Activated CD4-positive, alpha-beta memory T cell treated with anti-CD3 and anti-CD28 coated beads for 36 hours (primary cell): ENCODE measurements around the gene GPR157. TPM values are rescaled to one million over a fixed set of nuclear protein-coding genes. Genes with fewer than 3 reads are reported as not detected.
A peak's percentile ranks its signal among the peaks of the same experiment; 100 is the strongest.

Experiments
- CTCF ChIA-PET: fragments of 350-600 bp; sonication (Branson Sonifier 250); formaldehyde crosslinking; loops from one replicate; lab custom pipeline; 2021; ENCODE audit warnings: antibody characterized with exemption, inconsistent platforms; lab: Charles Lee
- POLR2A ChIA-PET: fragments of 350-600 bp; sonication (Branson Sonifier 250); formaldehyde crosslinking; loops from one replicate; lab custom pipeline; 2021; ENCODE audit warnings: antibody characterized with exemption; lab: Charles Lee
- DNase-seq: peaks from one replicate; pipeline ENCODE4 v3.0.0-alpha.2; 2020
- H3K27ac Mint-ChIP-seq: one replicate; pipeline ENCODE4 v1.8.0; 2021; ENCODE audit warnings: mixed read lengths
- H3K27me3 Mint-ChIP-seq: one replicate; pipeline ENCODE4 v1.8.0; 2021; ENCODE audit warnings: mixed read lengths
- H3K36me3 Mint-ChIP-seq: one replicate; pipeline ENCODE4 v1.8.0; 2021; ENCODE audit warnings: mixed read lengths
- H3K4me1 Mint-ChIP-seq: one replicate; pipeline ENCODE4 v1.8.0; 2021; ENCODE audit warnings: low read depth, mixed read lengths
- H3K4me3 Mint-ChIP-seq: one replicate; pipeline ENCODE4 v1.8.0; 2021; ENCODE audit warnings: mild to moderate bottlenecking, mixed read lengths
- H3K9me3 Mint-ChIP-seq: one replicate; pipeline ENCODE4 v1.8.0; 2021; ENCODE audit warnings: mixed read lengths
- intact Hi-C: fragments of 100-400 bp; cut with micrococcal nuclease; formaldehyde crosslinking; loops from one replicate; pipeline ENCODE4 v1.15.1; 2023
- total RNA-seq, 2 experiments: library from RNA; stranded (reverse); gene quantifications; one replicate each; pipeline ENCODE4 v1.2.3, GENCODE V29; 2021

The GPR157 gene
- total RNA-seq, 2 experiments from 2014 or later = 3.5 to 3.9 TPM

GRCh38 chr1:9081473-9081872 lies 47.4 kb downstream of the GPR157 start:
- CTCF ChIA-PET = interaction anchor here (0.5 to 0.9 kb wide), 5 partner anchors 12 to 1077 kb away, joined by 3 to 5 read pairs (median 3); no protein-coding TSS in a partner anchor
- H3K4me1 Mint-ChIP-seq = peaks cover 13% of the 10 kb centered on the region

GRCh38 chr1:9080705-9081291 lies 48.1 kb downstream of the GPR157 start:
- H3K9me3 Mint-ChIP-seq = no peaks in the 10 kb centered on the region
- no peak overlapping the region for H3K27ac Mint-ChIP-seq
- H3K4me3 Mint-ChIP-seq = no peak overlapping the region
- DNase-seq = no peak
- peaks cover 13% of the 10 kb centered on the region for H3K4me1 Mint-ChIP-seq
- peaks cover 22% of the 10 kb centered on the region for H3K27me3 Mint-ChIP-seq
- ChIA-PET CTCF (interaction anchor here (0.5 to 1.7 kb wide), 5 partner anchors 11 to 1078 kb away, joined by 3 to 7 read pairs (median 4); no protein-coding TSS in a partner anchor), POLR2A (no interaction called here)
- intact Hi-C loops = no loop called here
- no peaks in the 10 kb centered on the region for H3K36me3 Mint-ChIP-seq

More at GRCh38 chr1:9081473-9081872, 47.4 kb downstream of the GPR157 start:
- POLR2A ChIA-PET = no interaction called here
- Mint-ChIP-seq H3K36me3 (no peaks in the 10 kb centered on the region), H3K4me3 (no peak overlapping the region), H3K27me3 (peaks cover 16% of the 10 kb centered on the region), H3K27ac (no peak overlapping the region), H3K9me3 (no peaks in the 10 kb centered on the region)
- intact Hi-C loops = no loop called here
- no peak for DNase-seq

DNA sequence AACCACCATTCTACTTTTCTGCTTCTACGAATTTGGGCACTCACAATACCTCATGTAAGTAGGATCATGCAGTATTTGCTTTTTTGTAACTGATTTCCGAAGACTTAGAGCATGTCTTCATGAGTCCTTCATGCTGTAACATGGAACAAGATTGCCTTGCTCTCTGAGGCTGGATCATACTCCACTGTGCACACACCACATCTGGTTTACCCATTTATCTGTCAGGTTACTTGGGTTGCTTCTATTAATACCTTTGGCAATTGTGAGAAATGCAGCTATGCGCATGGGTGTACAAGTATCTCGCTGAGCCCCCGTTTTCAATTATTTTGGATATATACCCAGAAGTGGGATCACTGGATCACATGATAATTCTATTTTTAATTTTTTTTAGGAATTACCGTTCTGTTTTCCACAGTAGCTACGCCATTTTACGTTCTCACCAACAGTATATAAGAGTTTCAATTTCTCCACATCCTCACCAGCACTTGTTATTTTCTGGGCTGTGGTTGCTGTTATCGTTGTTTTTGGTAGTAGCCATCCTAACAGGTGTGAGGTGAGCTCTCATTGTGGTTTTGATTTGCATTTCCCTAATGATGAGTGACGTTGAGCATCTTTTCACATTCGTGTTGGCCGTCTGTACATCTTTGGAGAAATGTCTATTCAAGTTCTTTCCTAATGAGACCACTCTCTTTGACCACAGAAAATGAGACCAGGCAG lies 48.8 kb downstream of the GPR157 start:
- Mint-ChIP-seq H3K27ac (no peak overlapping the region), H3K36me3 (no peaks in the 10 kb centered on the region), H3K27me3 (peaks cover 25% of the 10 kb centered on the region), H3K4me3 (no peak overlapping the region), H3K9me3 (no peaks in the 10 kb centered on the region), H3K4me1 (peaks cover 15% of the 10 kb centered on the region)
- intact Hi-C loops = no loop called here
- ChIA-PET POLR2A (no interaction called here), CTCF (interaction anchor here (1.7 kb wide), 1 partner anchor 31 kb away, joined by 7 read pairs; no protein-coding TSS in a partner anchor)
- no peak for DNase-seq

DNA sequence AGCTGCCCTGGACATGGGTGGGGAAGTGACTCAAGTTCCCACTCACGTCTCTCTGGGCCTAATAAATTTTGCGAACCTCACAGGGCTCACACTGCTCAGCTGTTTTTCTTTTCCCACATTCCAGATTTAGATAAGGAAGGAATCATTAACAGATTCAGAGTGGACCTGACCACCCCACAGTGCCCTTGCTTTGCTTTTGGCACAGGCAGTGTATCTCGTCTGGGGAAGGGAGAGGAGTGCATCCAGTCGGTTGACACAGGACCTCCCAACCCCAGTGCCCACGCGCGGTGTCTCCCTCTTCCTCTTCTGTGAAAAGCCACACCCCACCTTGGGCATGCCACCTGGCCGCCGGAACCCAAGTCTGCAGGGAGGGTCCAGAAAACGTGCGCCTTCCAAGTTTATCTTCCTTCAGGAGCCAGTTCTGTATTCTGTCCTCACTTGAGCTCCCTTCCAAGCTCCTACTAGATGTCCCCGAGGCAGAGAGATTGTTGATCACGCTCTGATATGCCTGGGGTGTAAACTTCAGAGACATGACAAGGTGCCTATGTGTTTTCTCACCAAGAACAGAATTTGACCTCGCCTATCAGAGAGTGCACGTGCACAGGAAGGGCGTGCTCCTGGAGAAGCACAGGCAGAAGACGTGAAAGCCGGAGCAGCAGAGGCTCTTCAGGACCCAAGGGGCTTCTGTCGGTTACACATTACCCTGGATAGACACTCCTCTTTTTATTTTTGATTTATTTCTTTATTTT lies 50.0 kb downstream of the GPR157 start:
- H3K36me3 Mint-ChIP-seq = no peaks in the 10 kb centered on the region
- peaks cover 26% of the 10 kb centered on the region for H3K27me3 Mint-ChIP-seq
- intact Hi-C loops = no loop called here
- no peaks in the 10 kb centered on the region for H3K9me3 Mint-ChIP-seq
- H3K27ac Mint-ChIP-seq = no peak overlapping the region
- H3K4me1 Mint-ChIP-seq = peaks cover 19% of the 10 kb centered on the region
- DNase-seq = no peak
- H3K4me3 Mint-ChIP-seq = no peak overlapping the region
- ChIA-PET POLR2A (no interaction called here), CTCF (no interaction called here)

- DNase-seq = peak; percentile 31
- ChIA-PET POLR2A (no interaction called here), CTCF (no interaction called here)
- intact Hi-C loops = no loop called here
- Mint-ChIP-seq H3K27me3 (peaks cover 26% of the 10 kb centered on the region), H3K36me3 (no peaks in the 10 kb centered on the region), H3K4me3 (no peak overlapping the region), H3K4me1 (peaks cover 19% of the 10 kb centered on the region), H3K27ac (no peak overlapping the region), H3K9me3 (no peaks in the 10 kb centered on the region)
Observed at GRCh38 chr1:9078015-9078751, 50.7 kb downstream of the GPR157 start.

DNA sequence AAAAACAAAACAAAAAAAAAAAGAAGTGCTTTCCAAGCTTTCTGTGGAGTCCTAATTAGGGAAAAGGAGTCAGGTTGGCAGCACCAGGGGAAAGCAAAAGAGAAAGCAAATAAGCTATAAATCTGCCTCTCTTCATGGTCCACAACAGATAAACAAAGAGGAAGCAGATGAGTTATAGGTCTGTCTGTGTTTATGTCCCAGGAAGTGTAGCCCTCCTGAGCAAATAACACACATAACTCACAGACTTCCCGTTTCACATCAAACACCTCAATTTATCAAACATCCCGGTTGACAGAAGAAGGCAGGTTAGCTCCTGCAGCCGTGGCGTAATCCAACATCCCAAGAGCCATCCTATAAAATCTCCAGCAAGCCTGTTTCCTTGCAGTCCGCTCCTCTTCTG lies 53.9 kb downstream of the GPR157 start:
- peaks cover 17% of the 10 kb centered on the region for H3K4me1 Mint-ChIP-seq
- intact Hi-C loops = no loop called here
- no peak overlapping the region for H3K4me3 Mint-ChIP-seq
- no peaks in the 10 kb centered on the region for H3K9me3 Mint-ChIP-seq
- H3K27me3 Mint-ChIP-seq = peaks cover 24% of the 10 kb centered on the region
- DNase-seq = no peak
- no peak overlapping the region for H3K27ac Mint-ChIP-seq
- ChIA-PET POLR2A (interaction anchor here (0.6 kb wide), 1 partner anchor 1142 kb away, joined by 8 read pairs; no protein-coding TSS in a partner anchor), CTCF (interaction anchor here (0.7 to 0.9 kb wide), 2 partner anchors 28 to 84 kb away, joined by 3 read pairs; no protein-coding TSS in a partner anchor)
- H3K36me3 Mint-ChIP-seq = no peaks in the 10 kb centered on the region

DNA sequence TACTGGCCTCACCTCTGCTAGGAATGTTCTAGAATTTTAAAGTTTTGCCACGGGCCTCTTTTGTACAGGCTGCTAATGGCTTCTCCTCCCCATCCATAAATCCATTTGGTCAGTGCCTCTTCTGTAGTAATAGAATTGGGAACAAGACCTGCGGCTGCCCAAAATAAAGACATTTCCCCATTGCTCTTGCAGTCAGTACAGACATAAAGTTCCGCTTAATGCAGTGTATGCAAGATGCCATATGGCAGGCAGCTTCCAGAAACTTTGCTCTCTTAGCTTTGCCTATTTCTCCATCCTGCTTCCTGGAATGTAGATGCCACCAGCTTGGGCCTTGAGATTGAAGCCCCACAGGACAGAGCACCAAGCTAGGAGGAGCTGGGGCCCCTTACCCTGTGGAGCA lies 55.8 kb downstream of the GPR157 start:
- Mint-ChIP-seq H3K4me1 (peaks cover 8% of the 10 kb centered on the region), H3K27ac (no peak overlapping the region), H3K27me3 (peaks cover 13% of the 10 kb centered on the region), H3K4me3 (no peak overlapping the region), H3K36me3 (no peaks in the 10 kb centered on the region), H3K9me3 (no peaks in the 10 kb centered on the region)
- intact Hi-C loops = no loop called here
- ChIA-PET CTCF (no interaction called here), POLR2A (no interaction called here)
- DNase-seq = no peak

GRCh38 chr1:9071554-9072235 lies 57.2 kb downstream of the GPR157 start:
- Mint-ChIP-seq H3K27ac (no peak overlapping the region), H3K27me3 (peaks cover 14% of the 10 kb centered on the region), H3K4me3 (no peak overlapping the region), H3K36me3 (no peaks in the 10 kb centered on the region), H3K9me3 (no peaks in the 10 kb centered on the region), H3K4me1 (peaks cover 7% of the 10 kb centered on the region)
- intact Hi-C loops = no loop called here
- ChIA-PET CTCF (no interaction called here), POLR2A (interaction anchor here (0.7 kb wide), 1 partner anchor 289 kb away, joined by 3 read pairs; no protein-coding TSS in a partner anchor)
- no peak for DNase-seq

- intact Hi-C loops = no loop called here
- Mint-ChIP-seq H3K27ac (no peak overlapping the region), H3K36me3 (no peaks in the 10 kb centered on the region), H3K27me3 (peaks cover 8% of the 10 kb centered on the region), H3K4me1 (peaks cover 7% of the 10 kb centered on the region), H3K4me3 (no peak overlapping the region), H3K9me3 (no peaks in the 10 kb centered on the region)
- ChIA-PET CTCF (interaction anchor here (0.7 kb wide), 1 partner anchor 40 kb away, joined by 3 read pairs; no protein-coding TSS in a partner anchor), POLR2A (no interaction called here)
- no peak for DNase-seq
Observed at GRCh38 chr1:9070486-9070885, 58.4 kb downstream of the GPR157 start.

DNA sequence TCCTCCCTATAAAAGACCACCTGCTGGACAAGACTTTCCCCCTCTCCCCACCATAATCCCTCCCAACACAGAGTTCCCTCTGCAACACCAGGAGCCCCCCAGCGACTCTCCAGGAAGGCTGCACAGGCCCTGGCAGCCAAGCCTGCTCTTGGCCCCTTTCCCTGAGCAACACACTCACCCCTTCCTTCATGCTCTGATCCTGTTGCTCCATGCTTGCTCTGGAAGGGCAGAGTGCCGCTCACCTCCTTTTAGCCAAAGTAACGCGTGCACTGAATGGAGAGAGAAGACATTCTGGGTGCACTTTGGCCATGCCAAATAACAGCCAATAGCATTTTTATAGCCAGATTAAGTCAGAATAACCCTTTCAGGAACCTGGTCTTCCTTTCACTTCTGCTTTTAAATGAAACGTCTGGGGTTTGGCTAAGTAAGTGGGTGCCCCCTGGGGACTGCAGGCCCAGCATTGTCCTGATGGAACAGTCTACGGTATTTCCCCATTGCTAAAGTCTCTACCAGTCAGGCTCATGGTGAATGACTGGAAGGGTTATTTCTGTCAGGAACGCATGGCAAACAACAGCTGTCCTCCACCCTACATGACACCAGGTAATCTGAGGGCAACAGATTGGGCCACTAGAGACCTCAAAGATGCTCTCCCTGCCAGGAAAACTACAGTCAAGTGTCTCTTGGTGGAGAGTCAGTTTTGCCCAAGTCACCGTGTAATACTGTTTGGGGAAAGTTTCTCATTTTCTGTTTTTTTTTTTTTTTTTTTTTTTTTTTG lies 59.4 kb downstream of the GPR157 start, which contains the start of gene SLC2A5:
Gene SLC2A5, minus strand, starts transcription at position 310 of the 775 bp plus-strand sequence. Its CDS starts 99 bp downstream, at position 211.
- no peak for DNase-seq
- Mint-ChIP-seq H3K27me3 (peaks cover 4% of the 10 kb centered on the region), H3K4me1 (no peaks in the 10 kb centered on the region), H3K9me3 (no peaks in the 10 kb centered on the region), H3K4me3 (no peak within 1 kb of the TSS), H3K36me3 (no peaks in the 10 kb centered on the region), H3K27ac (no peak within 1 kb of the TSS)
- POLR2A ChIA-PET = no interaction called here
- intact Hi-C loops = no loop called here
- CTCF ChIA-PET = interaction anchor here (0.6 kb wide), 1 partner anchor 12 kb away, joined by 3 read pairs; no protein-coding TSS in a partner anchor
